ENCODE results near the gene CASTOR1.

CASTOR1 gene

GRCh38 chr22:30241576-30242371, 47.5 kb downstream of the CASTOR1 start:
- DNase-seq = no peak

- DNase-seq = no peak
These were observed 48.5 kb downstream of the CASTOR1 start for GRCh38 chr22:30240541-30241417.

- no peak for DNase-seq
These were observed 49.6 kb downstream of the CASTOR1 start for GRCh38 chr22:30239488-30240405.

GRCh38 chr22:30238661-30239487, 50.4 kb downstream of the CASTOR1 start:
- no peak for DNase-seq

- no peak for DNase-seq
These were observed 51.2 kb downstream of the CASTOR1 start for GRCh38 chr22:30238136-30238535.

GRCh38 chr22:30236875-30237274, 52.4 kb downstream of the CASTOR1 start:
- DNase-seq = no peak

- no peak for DNase-seq
These were observed 53.6 kb downstream of the CASTOR1 start for GRCh38 chr22:30235687-30236170.
